Measurements from ENCODE around the gene MR1.

MR1 gene

GRCh38 chr1:181033799-181034451, at the start of gene MR1:
Gene MR1 (plus strand): TSS chr1:181033983. CDS start chr1:181034008, 25 bp downstream.
- peak; percentile 73 for DNase-seq

- DNase-seq = no peak
Measured at GRCh38 chr1:180988253-180988752, 45.5 kb upstream of the MR1 start.

GRCh38 chr1:180994262-180994661, 39.5 kb upstream of the MR1 start:
- no peak for DNase-seq

GRCh38 chr1:180997843-180998504, 35.8 kb upstream of the MR1 start:
- DNase-seq = no peak

- no peak for DNase-seq
Measured at GRCh38 chr1:181001091-181001780, 32.5 kb upstream of the MR1 start.

- DNase-seq = no peak
Measured at GRCh38 chr1:181002582-181003172, 31.1 kb upstream of the MR1 start.

- DNase-seq = no peak
Measured at GRCh38 chr1:181010789-181011188, 23.0 kb upstream of the MR1 start.

GRCh38 chr1:181011301-181012202, 22.2 kb upstream of the MR1 start:
- no peak for DNase-seq

- DNase-seq = no peak
Measured at GRCh38 chr1:181012203-181012745, 21.5 kb upstream of the MR1 start.

GRCh38 chr1:181013144-181013543, 20.6 kb upstream of the MR1 start:
- peak; percentile 16 for DNase-seq

- no peak for DNase-seq
Measured at GRCh38 chr1:181014477-181015250, 19.1 kb upstream of the MR1 start.

- no peak for DNase-seq
Measured at GRCh38 chr1:181015251-181015615, 18.6 kb upstream of the MR1 start.

GRCh38 chr1:181016563-181016962, 17.2 kb upstream of the MR1 start:
- DNase-seq = no peak

GRCh38 chr1:181018901-181019681, 14.7 kb upstream of the MR1 start:
- DNase-seq = no peak

- no peak for DNase-seq
Measured at GRCh38 chr1:181021159-181021558, 12.6 kb upstream of the MR1 start.

GRCh38 chr1:181021811-181022434, 11.9 kb upstream of the MR1 start:
- peak; percentile 62 for DNase-seq

GRCh38 chr1:181023265-181024057, 10.3 kb upstream of the MR1 start:
- no peak for DNase-seq

- DNase-seq = no peak
Measured at GRCh38 chr1:181028196-181028595, 5.6 kb upstream of the MR1 start.

- no peak for DNase-seq
Measured at GRCh38 chr1:181028615-181029014, 5.2 kb upstream of the MR1 start.
